ENCODE results near the gene MTRF1L. TPM values are rescaled to one million over a fixed set of nuclear protein-coding genes. Genes with fewer than 3 reads are reported as not detected.
"Not testable (repeated sequence)": the region's sequence is repeated elsewhere in the genome, so short reads cannot be mapped to it uniquely, and the experiment has no call there.

The MTRF1L gene
- polyA plus RNA-seq, 1 experiment: 8.1 TPM

GRCh38 chr6:152993847-152994246 lies 8.7 kb downstream of the MTRF1L start:
- ChIA-PET POLR2A (no interaction called here), CTCF (no interaction called here)
- TF ChIP-seq CTCF (IDR thresholded peaks at IDR 0.05; ENCODE audit: insufficient read depth, low read depth, low read length): no peak
- H3K27me3 ChIP-seq (ENCODE audit: control insufficient read depth, insufficient read depth, low read length): no peaks in the 10 kb centered on the region
- H3K36me3 ChIP-seq (ENCODE audit: control insufficient read depth, insufficient read depth, low read length): peaks cover 5% of the 10 kb centered on the region
- H3K4me3 ChIP-seq (ENCODE audit: low read depth, low read length): no peak overlapping the region
- no peak for DNase-seq (ENCODE audit: low read depth)

GRCh38 chr6:152993431-152993830 lies 9.1 kb downstream of the MTRF1L start:
- DNase-seq (ENCODE audit: low read depth): no peak
- H3K27me3 ChIP-seq (ENCODE audit: control insufficient read depth, insufficient read depth, low read length): no peaks in the 10 kb centered on the region
- no peak overlapping the region for H3K4me3 ChIP-seq (ENCODE audit: low read depth, low read length)
- peaks cover 5% of the 10 kb centered on the region for H3K36me3 ChIP-seq (ENCODE audit: control insufficient read depth, insufficient read depth, low read length)
- ChIA-PET POLR2A (no interaction called here), CTCF (no interaction called here)
- no peak for TF ChIP-seq CTCF (IDR thresholded peaks at IDR 0.05; ENCODE audit: insufficient read depth, low read depth, low read length)

- TF ChIP-seq CTCF (IDR thresholded peaks at IDR 0.05; ENCODE audit: insufficient read depth, low read depth, low read length): no peak
Measured at GRCh38 chr6:152986978-152987377, 15.5 kb downstream of the MTRF1L start.

GRCh38 chr6:152985300-152985699 lies 17.2 kb downstream of the MTRF1L start:
- H3K4me3 ChIP-seq (ENCODE audit: low read depth, low read length); POLR2A ChIA-PET; DNase-seq (ENCODE audit: low read depth); H3K27me3 ChIP-seq (ENCODE audit: control insufficient read depth, insufficient read depth, low read length); H3K36me3 ChIP-seq (ENCODE audit: control insufficient read depth, insufficient read depth, low read length): not testable (repeated sequence)
- CTCF ChIA-PET: interaction anchor here (0.9 kb wide), 1 partner anchor 12 kb away, joined by 3 read pairs; no protein-coding TSS in a partner anchor

More at GRCh38 chr6:152986978-152987377, 15.5 kb downstream of the MTRF1L start:
- no peak for DNase-seq (ENCODE audit: low read depth)
- CTCF ChIA-PET: interaction anchor here (0.7 kb wide), 1 partner anchor 168 kb away, joined by 3 read pairs; no protein-coding TSS in a partner anchor
- H3K4me3 ChIP-seq (ENCODE audit: low read depth, low read length): no peak overlapping the region
- POLR2A ChIA-PET: no interaction called here
- H3K36me3 ChIP-seq (ENCODE audit: control insufficient read depth, insufficient read depth, low read length): no peaks in the 10 kb centered on the region
- H3K27me3 ChIP-seq (ENCODE audit: control insufficient read depth, insufficient read depth, low read length): no peaks in the 10 kb centered on the region

DNA sequence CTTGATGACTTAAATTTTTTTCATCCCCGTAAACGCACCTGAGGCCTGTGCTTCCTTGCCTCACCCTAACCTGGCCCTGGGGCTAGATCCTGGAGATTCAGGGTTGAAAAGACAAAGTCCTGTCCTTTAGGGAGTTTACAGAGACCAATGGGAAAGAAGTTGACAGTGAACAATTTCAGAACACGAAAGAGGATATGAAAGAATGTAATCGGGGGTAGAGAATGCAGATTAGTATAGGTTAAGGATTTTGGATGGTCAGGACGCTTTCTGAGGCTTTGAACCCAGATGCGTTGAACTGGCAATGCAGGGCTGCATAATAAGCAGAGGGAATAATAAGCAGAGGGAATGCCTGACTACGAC lies 18.0 kb downstream of the MTRF1L start:
- Histone ChIP-seq H3K36me3 (ENCODE audit: control insufficient read depth, insufficient read depth, low read length) (no peaks in the 10 kb centered on the region), H3K4me3 (ENCODE audit: low read depth, low read length) (peak overlapping the region; percentile 70), H3K27me3 (ENCODE audit: control insufficient read depth, insufficient read depth, low read length) (no peaks in the 10 kb centered on the region)
- TF ChIP-seq CTCF (IDR thresholded peaks at IDR 0.05; ENCODE audit: insufficient read depth, low read depth, low read length): no peak
- no peak for DNase-seq (ENCODE audit: low read depth)
- CTCF ChIA-PET: no interaction called here
- POLR2A ChIA-PET: no interaction called here
